OCI-LY3 (cell line): Measurements from ENCODE around the gene LDLRAD4.
A peak's percentile ranks its signal among the peaks of the same experiment; 100 is the strongest.

Source experiments
- H2AFZ ChIP-seq: fragments of 200-600, 300-600 bp; shearing (Covaris generic); 2 replicates; pipeline ENCODE4 v1.6.0; 2014; ENCODE audit warnings: antibody characterized with exemption, low read depth, low read length
- H3K27ac ChIP-seq: fragments of 200-600, 300-600 bp; sonication (generic); 2 replicates; pipeline ENCODE4 v1.5.1; 2014; ENCODE audit warnings: mild to moderate bottlenecking, low read length, moderate library complexity, mixed read lengths
- H3K27me3 ChIP-seq: fragments of 200-600, 300-600 bp; sonication (generic); 2 replicates; pipeline ENCODE4 v1.6.1; 2014; ENCODE audit warnings: low read depth, low read length, mixed read lengths
- H3K36me3 ChIP-seq: fragments of 200-600, 300-600 bp; sonication (generic); replicated peaks from 2 replicates; pipeline ENCODE3; 2014; ENCODE audit warnings: low read depth, low read length, mixed read lengths
- H3K4me1 ChIP-seq: fragments of 300-600, 200-600 bp; sonication (generic); 2 replicates; pipeline ENCODE4 v1.6.1; 2014; ENCODE audit warnings: low read length, mixed read lengths
- H3K4me2 ChIP-seq: fragments of 200-600, 300-600 bp; sonication (generic); 2 replicates; pipeline ENCODE4 v1.6.1; 2014; ENCODE audit warnings: low read length, mixed read lengths
- H3K4me3 ChIP-seq: fragments of 300-600, 200-600 bp; sonication (generic); 2 replicates; pipeline ENCODE4 v1.5.1; 2014; ENCODE audit warnings: antibody characterized with exemption, mild to moderate bottlenecking, low read length, moderate library complexity
- H3K79me2 ChIP-seq: fragments of 300-600, 200-600 bp; shearing (Covaris generic); 2 replicates; pipeline ENCODE4 v1.6.1; 2014; ENCODE audit warnings: mild to moderate bottlenecking, low read length, mixed read lengths
- H3K9ac ChIP-seq: fragments of 300-600, 200-600 bp; shearing (Covaris generic); 2 replicates; pipeline ENCODE4 v1.6.0; 2014; ENCODE audit warnings: mild to moderate bottlenecking, low read length, moderate library complexity
- H3K9me3 ChIP-seq: fragments of 200-600, 300-600 bp; shearing (Covaris generic); 2 replicates; pipeline ENCODE4 v1.6.1; 2014; ENCODE audit warnings: low read length, mixed read lengths; ENCODE audit not compliant: insufficient read depth
- H4K20me1 ChIP-seq: fragments of 200-600, 300-600 bp; sonication (generic); 2 replicates; pipeline ENCODE4 v1.6.1; 2016; ENCODE audit warnings: low read length, mixed read lengths; ENCODE audit not compliant: insufficient read depth
- EZH2phosphoT487 ChIP-seq: fragments of 200-600 bp; shearing (Covaris generic); IDR thresholded peaks from 2 replicates; pipeline ENCODE4 v1.6.1; 2018; ENCODE audit warnings: antibody characterized with exemption, mixed run types, low read depth
- TF ChIP-seq, protein P1 (sequence below): fragments of 200-600, 300-600 bp; sonication (generic); IDR thresholded peaks from 2 replicates; pipeline ENCODE4 v1.5.1; 2014; ENCODE audit warnings: antibody characterized with exemption, low read length, low read depth

LDLRAD4 gene

DNA sequence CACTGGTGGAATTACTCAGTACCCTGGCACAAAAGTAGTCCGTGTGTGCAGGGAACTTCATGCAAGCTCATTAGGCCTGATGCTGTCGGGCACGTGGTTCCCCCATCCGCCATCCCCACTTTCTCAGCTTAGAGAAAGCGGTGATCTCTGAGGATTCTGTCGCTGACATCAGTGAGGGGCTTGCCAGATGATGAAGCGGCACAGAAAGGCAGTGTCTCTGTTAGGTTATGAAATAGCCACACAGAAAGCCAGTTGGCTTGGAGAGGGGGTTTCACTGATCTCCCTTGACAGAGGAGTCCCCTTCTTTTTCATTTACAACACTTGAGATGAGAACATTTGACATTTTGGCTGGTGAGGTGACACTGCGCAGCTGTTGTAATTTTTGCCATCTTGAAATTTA lies 328.1 kb downstream of the LDLRAD4 start:
- peaks cover 11% of the 10 kb centered on the region for H3K4me1 ChIP-seq
- H3K4me3 ChIP-seq, result no peak overlapping the region
- H3K9ac ChIP-seq, result no peak overlapping the region
- no peak overlapping the region for H3K4me2 ChIP-seq
- no peaks in the 10 kb centered on the region for H3K9me3 ChIP-seq
- no peak overlapping the region for H2AFZ ChIP-seq
- H3K27ac ChIP-seq, result no peak overlapping the region
- H3K36me3 ChIP-seq, result no peaks in the 10 kb centered on the region
- peaks cover 15% of the 10 kb centered on the region for H3K27me3 ChIP-seq
- TF ChIP-seq, protein P1, sequence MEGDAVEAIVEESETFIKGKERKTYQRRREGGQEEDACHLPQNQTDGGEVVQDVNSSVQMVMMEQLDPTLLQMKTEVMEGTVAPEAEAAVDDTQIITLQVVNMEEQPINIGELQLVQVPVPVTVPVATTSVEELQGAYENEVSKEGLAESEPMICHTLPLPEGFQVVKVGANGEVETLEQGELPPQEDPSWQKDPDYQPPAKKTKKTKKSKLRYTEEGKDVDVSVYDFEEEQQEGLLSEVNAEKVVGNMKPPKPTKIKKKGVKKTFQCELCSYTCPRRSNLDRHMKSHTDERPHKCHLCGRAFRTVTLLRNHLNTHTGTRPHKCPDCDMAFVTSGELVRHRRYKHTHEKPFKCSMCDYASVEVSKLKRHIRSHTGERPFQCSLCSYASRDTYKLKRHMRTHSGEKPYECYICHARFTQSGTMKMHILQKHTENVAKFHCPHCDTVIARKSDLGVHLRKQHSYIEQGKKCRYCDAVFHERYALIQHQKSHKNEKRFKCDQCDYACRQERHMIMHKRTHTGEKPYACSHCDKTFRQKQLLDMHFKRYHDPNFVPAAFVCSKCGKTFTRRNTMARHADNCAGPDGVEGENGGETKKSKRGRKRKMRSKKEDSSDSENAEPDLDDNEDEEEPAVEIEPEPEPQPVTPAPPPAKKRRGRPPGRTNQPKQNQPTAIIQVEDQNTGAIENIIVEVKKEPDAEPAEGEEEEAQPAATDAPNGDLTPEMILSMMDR, result no peak
- TF ChIP-seq EZH2phosphoT487, result no peak
- H4K20me1 ChIP-seq, result no peaks in the 10 kb centered on the region
- H3K79me2 ChIP-seq, result no peaks in the 10 kb centered on the region

DNA sequence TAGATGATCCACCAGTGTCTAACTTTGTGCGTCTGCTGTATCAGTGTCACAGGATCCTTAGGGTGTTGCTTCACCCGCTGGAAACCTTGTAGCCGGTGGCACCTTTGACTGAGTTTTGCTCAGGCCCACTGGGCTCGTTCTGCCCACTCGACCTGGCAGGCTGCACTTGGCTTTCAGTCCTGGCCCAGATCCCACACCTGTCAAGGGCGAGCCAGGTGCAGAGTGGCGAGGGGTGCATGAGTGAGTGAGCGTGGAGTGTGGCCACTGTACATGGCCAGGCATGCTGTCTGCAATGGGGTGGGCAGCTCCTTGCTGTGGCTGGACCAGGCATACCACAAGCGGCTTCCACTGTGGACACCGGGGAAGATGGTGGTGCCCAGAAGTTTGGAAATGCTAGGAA lies 328.8 kb downstream of the LDLRAD4 start:
- Histone ChIP-seq H4K20me1 (no peaks in the 10 kb centered on the region), H3K9me3 (no peaks in the 10 kb centered on the region), H3K4me2 (no peak overlapping the region), H3K27me3 (peaks cover 18% of the 10 kb centered on the region), H3K79me2 (no peaks in the 10 kb centered on the region), H3K9ac (no peak overlapping the region), H3K27ac (no peak overlapping the region), H2AFZ (no peak overlapping the region), H3K4me1 (peaks cover 11% of the 10 kb centered on the region), H3K4me3 (no peak overlapping the region), H3K36me3 (no peaks in the 10 kb centered on the region)
- TF ChIP-seq EZH2phosphoT487, result no peak
- TF ChIP-seq, protein P1, result no peak

- peaks cover 16% of the 10 kb centered on the region for H3K27me3 ChIP-seq
- H4K20me1 ChIP-seq, result no peaks in the 10 kb centered on the region
- no peak overlapping the region for H3K9ac ChIP-seq
- no peaks in the 10 kb centered on the region for H3K9me3 ChIP-seq
- no peak overlapping the region for H3K4me3 ChIP-seq
- no peaks in the 10 kb centered on the region for H3K79me2 ChIP-seq
- H3K27ac ChIP-seq, result no peak overlapping the region
- TF ChIP-seq, protein P1, result no peak
- TF ChIP-seq EZH2phosphoT487, result no peak
- H3K4me1 ChIP-seq, result peaks cover 11% of the 10 kb centered on the region
- no peaks in the 10 kb centered on the region for H3K36me3 ChIP-seq
- H3K4me2 ChIP-seq, result no peak overlapping the region
- H2AFZ ChIP-seq, result no peak overlapping the region
Measured at GRCh38 chr18:13548106-13548819, 329.7 kb downstream of the LDLRAD4 start.

GRCh38 chr18:13548966-13549879 lies 330.7 kb downstream of the LDLRAD4 start:
- no peak overlapping the region for H3K9ac ChIP-seq
- H2AFZ ChIP-seq, result no peak overlapping the region
- no peaks in the 10 kb centered on the region for H3K9me3 ChIP-seq
- H4K20me1 ChIP-seq, result no peaks in the 10 kb centered on the region
- TF ChIP-seq, protein P1, result no peak
- TF ChIP-seq EZH2phosphoT487, result no peak
- no peaks in the 10 kb centered on the region for H3K79me2 ChIP-seq
- no peaks in the 10 kb centered on the region for H3K36me3 ChIP-seq
- H3K4me3 ChIP-seq, result no peak overlapping the region
- H3K27ac ChIP-seq, result no peak overlapping the region
- H3K4me2 ChIP-seq, result peak overlapping the region; percentile 37
- H3K4me1 ChIP-seq, result peaks cover 11% of the 10 kb centered on the region
- peaks cover 22% of the 10 kb centered on the region for H3K27me3 ChIP-seq
